ENCODE measurements around the gene TSPEAR.
A peak's percentile ranks its signal among the peaks of the same experiment; 100 is the strongest.
"Not testable (repeated sequence)": the region's sequence is repeated elsewhere in the genome, so short reads cannot be mapped to it uniquely, and the experiment has no call there.

The TSPEAR gene

GRCh38 chr21:44580231-44580821 is 131.0 kb downstream of the TSPEAR start, which contains the start of gene KRTAP10-5:
Gene KRTAP10-5, minus strand, starts transcription at chr21:44580604. Its CDS starts 26 bp downstream, at chr21:44580578.
- not testable (repeated sequence) for DNase-seq

GRCh38 chr21:44579833-44580144 is 131.6 kb downstream of the TSPEAR start:
- no peak for DNase-seq

GRCh38 chr21:44579056-44579832 is 132.1 kb downstream of the TSPEAR start:
- DNase-seq: no peak

- no peak for DNase-seq
These were observed 132.9 kb downstream of the TSPEAR start for GRCh38 chr21:44578371-44579055.

GRCh38 chr21:44576025-44576420 is 135.3 kb downstream of the TSPEAR start:
- DNase-seq: no peak

- no peak for DNase-seq
These were observed 135.9 kb downstream of the TSPEAR start for GRCh38 chr21:44575307-44576024.

GRCh38 chr21:44574457-44575306 is 136.7 kb downstream of the TSPEAR start:
- no peak for DNase-seq

GRCh38 chr21:44573630-44574456 is 137.5 kb downstream of the TSPEAR start, which contains the start of gene KRTAP10-4:
Gene KRTAP10-4, plus strand, starts transcription at chr21:44573729. Its CDS starts 30 bp downstream, at chr21:44573759.
- DNase-seq: peak; percentile 27

GRCh38 chr21:44572959-44573583 is 138.3 kb downstream of the TSPEAR start:
- peak; percentile 27 for DNase-seq

GRCh38 chr21:44571844-44572782 is 139.3 kb downstream of the TSPEAR start:
- DNase-seq: no peak

- DNase-seq: no peak
These were observed 140.1 kb downstream of the TSPEAR start for GRCh38 chr21:44571296-44571695.

GRCh38 chr21:44569861-44570517 is 141.4 kb downstream of the TSPEAR start:
- DNase-seq: no peak

GRCh38 chr21:44568667-44569556 is 142.5 kb downstream of the TSPEAR start:
- DNase-seq: peak; percentile 44

GRCh38 chr21:44568261-44568660 is 143.1 kb downstream of the TSPEAR start:
- no peak for DNase-seq

- no peak for DNase-seq
These were observed 143.7 kb downstream of the TSPEAR start for GRCh38 chr21:44567481-44568171.

GRCh38 chr21:44566403-44566802 is 145.0 kb downstream of the TSPEAR start:
- no peak for DNase-seq

- DNase-seq: no peak
These were observed 146.3 kb downstream of the TSPEAR start for GRCh38 chr21:44564886-44565598.
